ENCODE data around the gene SEPSECS.

GRCh38 chr4:25110527-25111329 is 49.5 kb downstream of the SEPSECS start:
- TF ChIP-seq, protein P1, sequence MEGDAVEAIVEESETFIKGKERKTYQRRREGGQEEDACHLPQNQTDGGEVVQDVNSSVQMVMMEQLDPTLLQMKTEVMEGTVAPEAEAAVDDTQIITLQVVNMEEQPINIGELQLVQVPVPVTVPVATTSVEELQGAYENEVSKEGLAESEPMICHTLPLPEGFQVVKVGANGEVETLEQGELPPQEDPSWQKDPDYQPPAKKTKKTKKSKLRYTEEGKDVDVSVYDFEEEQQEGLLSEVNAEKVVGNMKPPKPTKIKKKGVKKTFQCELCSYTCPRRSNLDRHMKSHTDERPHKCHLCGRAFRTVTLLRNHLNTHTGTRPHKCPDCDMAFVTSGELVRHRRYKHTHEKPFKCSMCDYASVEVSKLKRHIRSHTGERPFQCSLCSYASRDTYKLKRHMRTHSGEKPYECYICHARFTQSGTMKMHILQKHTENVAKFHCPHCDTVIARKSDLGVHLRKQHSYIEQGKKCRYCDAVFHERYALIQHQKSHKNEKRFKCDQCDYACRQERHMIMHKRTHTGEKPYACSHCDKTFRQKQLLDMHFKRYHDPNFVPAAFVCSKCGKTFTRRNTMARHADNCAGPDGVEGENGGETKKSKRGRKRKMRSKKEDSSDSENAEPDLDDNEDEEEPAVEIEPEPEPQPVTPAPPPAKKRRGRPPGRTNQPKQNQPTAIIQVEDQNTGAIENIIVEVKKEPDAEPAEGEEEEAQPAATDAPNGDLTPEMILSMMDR (IDR thresholded peaks at IDR 0.05): no peak
- no peak for TF ChIP-seq POLR2A (IDR thresholded peaks at IDR 0.05)

All from Peyer's patch (tissue), 4 donors.